GM12873 (cell line): Measurements from ENCODE around the gene BLVRB.

ENCODE experiments used
- CTCF ChIP-seq: IDR thresholded peaks from 2 replicates; pipeline ENCODE4 v1.5.1; 2012; ENCODE audit warnings: low read depth, mild to moderate bottlenecking, moderate library complexity, low read length, control low read depth; ENCODE audit not compliant: insufficient read depth; ENCODE audit errors: missing control alignments

The BLVRB gene

GRCh38 chr19:40407714-40408597 lies 57.6 kb downstream of the BLVRB start:
- TF ChIP-seq CTCF, result no peak

GRCh38 chr19:40403262-40403984 lies 62.1 kb downstream of the BLVRB start:
- TF ChIP-seq CTCF, result no peak

- no peak for TF ChIP-seq CTCF
These were observed 65.0 kb downstream of the BLVRB start for GRCh38 chr19:40400559-40400958.

- TF ChIP-seq CTCF, result no peak
These were observed 67.0 kb downstream of the BLVRB start for GRCh38 chr19:40398417-40399131.
